Neural cell (in vitro differentiated cells): ENCODE results near the gene CDK11A.

Experiments
- MXI1 ChIP-seq: fragments of 450-650 bp; conservative IDR thresholded peaks from 2 replicates; pipeline ENCODE4 v1.6.1; 2014; ENCODE audit warnings: antibody characterized with exemption, mild to moderate bottlenecking; ENCODE audit not compliant: poor library complexity, severe bottlenecking
- TF ChIP-seq, protein P1 (sequence below): fragments of 450-650 bp; IDR thresholded peaks from 2 replicates; pipeline ENCODE4 v1.5.1; 2014; ENCODE audit warnings: antibody characterized with exemption, mild to moderate bottlenecking, moderate library complexity; ENCODE audit not compliant: poor library complexity, severe bottlenecking

GRCh38 chr1:1670866-1671265 is 53.3 kb downstream of the CDK11A start:
- TF ChIP-seq, protein P1, sequence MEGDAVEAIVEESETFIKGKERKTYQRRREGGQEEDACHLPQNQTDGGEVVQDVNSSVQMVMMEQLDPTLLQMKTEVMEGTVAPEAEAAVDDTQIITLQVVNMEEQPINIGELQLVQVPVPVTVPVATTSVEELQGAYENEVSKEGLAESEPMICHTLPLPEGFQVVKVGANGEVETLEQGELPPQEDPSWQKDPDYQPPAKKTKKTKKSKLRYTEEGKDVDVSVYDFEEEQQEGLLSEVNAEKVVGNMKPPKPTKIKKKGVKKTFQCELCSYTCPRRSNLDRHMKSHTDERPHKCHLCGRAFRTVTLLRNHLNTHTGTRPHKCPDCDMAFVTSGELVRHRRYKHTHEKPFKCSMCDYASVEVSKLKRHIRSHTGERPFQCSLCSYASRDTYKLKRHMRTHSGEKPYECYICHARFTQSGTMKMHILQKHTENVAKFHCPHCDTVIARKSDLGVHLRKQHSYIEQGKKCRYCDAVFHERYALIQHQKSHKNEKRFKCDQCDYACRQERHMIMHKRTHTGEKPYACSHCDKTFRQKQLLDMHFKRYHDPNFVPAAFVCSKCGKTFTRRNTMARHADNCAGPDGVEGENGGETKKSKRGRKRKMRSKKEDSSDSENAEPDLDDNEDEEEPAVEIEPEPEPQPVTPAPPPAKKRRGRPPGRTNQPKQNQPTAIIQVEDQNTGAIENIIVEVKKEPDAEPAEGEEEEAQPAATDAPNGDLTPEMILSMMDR = no peak
- TF ChIP-seq MXI1 = no peak
